Breast epithelium (tissue), 4 donors: ENCODE data around the gene RPL18A. TPM values are rescaled to one million over a fixed set of nuclear protein-coding genes. Genes with fewer than 3 reads are reported as not detected.
A peak's percentile ranks its signal among the peaks of the same experiment; 100 is the strongest.

ENCODE experiments used
- DNase-seq, 2 donors: peaks; one replicate each; pipeline ENCODE4 v3.0.0-alpha.2; 2019; ENCODE audit warnings: low spot score in 2 of 2
- H3K27ac ChIP-seq, 2 donors: fragments of 200-600 bp; sonication (generic) in 1 of 2; one replicate each; pipeline ENCODE4 v1.5.1; 2016 to 2019; ENCODE audit warnings: mild to moderate bottlenecking in 1 of 2
- H3K27me3 ChIP-seq, 2 donors: fragments of 200-600 bp; sonication (generic) in 1 of 2; one replicate each; pipeline versions ENCODE4 v1.5.1 to v1.6.0; 2017 to 2019; ENCODE audit warnings: control low read depth in 1 of 2, mild to moderate bottlenecking in 1 of 2
- H3K36me3 ChIP-seq: fragments of 200-600 bp; one replicate; pipeline ENCODE4 v1.5.1; 2019
- H3K4me1 ChIP-seq, 2 donors: fragments of 200-600 bp; sonication (generic); one replicate each; pipeline ENCODE4 v1.5.1; 2016 to 2019; ENCODE audit warnings: control low read depth in 1 of 2
- H3K4me3 ChIP-seq, 3 donors: fragments of 200-600 bp; sonication (generic); 1 replicate in 2 of 3; 2 replicates in 1 of 3; pipeline ENCODE4 v1.5.1; 2016 to 2019; ENCODE audit warnings: mild to moderate bottlenecking in 3 of 3, moderate library complexity in 2 of 3
- H3K9me3 ChIP-seq, 2 donors: fragments of 200-600 bp; sonication (generic) in 1 of 2; one replicate each; pipeline ENCODE4 v1.5.1; 2016 to 2019; ENCODE audit warnings: control low read depth in 1 of 2
- POLR2A ChIP-seq: fragments of 450-650 bp; IDR thresholded peaks from one replicate; pipeline ENCODE4 v1.6.1; 2016; ENCODE audit warnings: antibody characterized with exemption, mild to moderate bottlenecking, moderate library complexity
- POLR2AphosphoS5 ChIP-seq, 3 donors: sonication (generic); formaldehyde crosslinking; IDR thresholded peaks; one replicate each; pipeline ENCODE4 v1.6.1; 2017; ENCODE audit warnings: antibody characterized with exemption in 3 of 3
- intact Hi-C: fragments of 100-400 bp; cut with DNase I; formaldehyde crosslinking; loops from one replicate; pipeline ENCODE4 v1.15.1; 2023; ENCODE audit warnings: low total_unique reads
- total RNA-seq, 3 donors: library from RNA; depleted of rRNA; stranded (reverse); fragments of >200 nt; gene quantifications; one replicate each; pipeline ENCODE4 v1.1.0, GENCODE V29; 2016
- TF ChIP-seq, protein P1 (sequence below), 3 donors: fragments of 450-650 bp; IDR thresholded peaks; one replicate each; pipeline ENCODE4 v1.5.1; 2016 to 2017; ENCODE audit warnings: antibody characterized with exemption in 3 of 3, mild to moderate bottlenecking in 3 of 3, moderate library complexity in 3 of 3

The RPL18A gene
- 1,000 to 10,000 TPM; 1,333 to 1,973 (median 1,587) TPM for total RNA-seq

DNA sequence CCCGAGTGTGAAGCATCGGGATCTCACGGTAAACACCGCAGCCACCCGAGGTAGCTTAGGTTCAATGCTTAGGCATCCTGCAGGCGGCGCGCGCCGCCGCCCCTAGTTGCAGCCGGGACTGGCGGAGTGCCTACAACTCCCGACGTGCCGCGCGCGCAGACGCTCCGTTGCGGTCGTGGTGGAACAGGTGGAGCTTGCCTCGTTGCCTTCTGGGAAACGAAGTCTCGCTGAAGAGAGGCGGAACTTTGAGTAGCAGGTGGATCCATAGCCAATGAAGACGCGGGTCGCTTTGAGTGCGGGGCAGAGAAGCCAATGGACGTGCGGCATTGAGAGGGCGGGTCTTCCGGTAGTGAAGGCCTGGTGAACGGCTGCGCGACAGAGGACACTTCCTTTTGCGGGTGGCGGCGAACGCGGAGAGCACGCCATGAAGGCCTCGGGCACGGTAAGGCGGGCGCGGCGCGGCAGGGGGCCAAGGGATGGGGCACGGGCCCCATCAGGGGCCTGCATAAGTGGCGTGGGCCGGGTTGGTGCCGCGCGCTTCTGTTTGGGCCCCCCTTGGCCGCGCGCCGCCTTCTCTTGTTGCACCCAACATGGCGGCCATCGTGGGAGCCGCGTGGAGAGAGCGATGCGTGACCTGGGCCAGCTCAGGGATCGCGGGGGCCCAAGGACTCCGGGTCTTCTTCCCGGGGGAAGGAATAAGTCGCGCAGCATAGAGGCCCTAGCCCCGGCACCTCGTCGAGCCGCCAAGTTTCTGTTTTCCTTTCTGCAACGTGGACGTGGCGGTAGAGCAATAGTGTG lies at the start of gene RPL18A:
RPL18A (plus strand) TSS at position 378 of the 798 bp plus-strand sequence; CDS start at position 425, 47 bp downstream.
- no peaks in the 10 kb centered on the region for H3K27me3 ChIP-seq
- H3K36me3 ChIP-seq: peaks cover 4% of the 10 kb centered on the region
- H3K9me3 ChIP-seq: no peaks in the 10 kb centered on the region
- intact Hi-C loops: no loop called here
- TF ChIP-seq POLR2AphosphoS5 (IDR thresholded peaks at IDR 0.05) (peak; percentile 93 to 98 (median 98)), POLR2A (peak; percentile 84)
- TF ChIP-seq, protein P1, sequence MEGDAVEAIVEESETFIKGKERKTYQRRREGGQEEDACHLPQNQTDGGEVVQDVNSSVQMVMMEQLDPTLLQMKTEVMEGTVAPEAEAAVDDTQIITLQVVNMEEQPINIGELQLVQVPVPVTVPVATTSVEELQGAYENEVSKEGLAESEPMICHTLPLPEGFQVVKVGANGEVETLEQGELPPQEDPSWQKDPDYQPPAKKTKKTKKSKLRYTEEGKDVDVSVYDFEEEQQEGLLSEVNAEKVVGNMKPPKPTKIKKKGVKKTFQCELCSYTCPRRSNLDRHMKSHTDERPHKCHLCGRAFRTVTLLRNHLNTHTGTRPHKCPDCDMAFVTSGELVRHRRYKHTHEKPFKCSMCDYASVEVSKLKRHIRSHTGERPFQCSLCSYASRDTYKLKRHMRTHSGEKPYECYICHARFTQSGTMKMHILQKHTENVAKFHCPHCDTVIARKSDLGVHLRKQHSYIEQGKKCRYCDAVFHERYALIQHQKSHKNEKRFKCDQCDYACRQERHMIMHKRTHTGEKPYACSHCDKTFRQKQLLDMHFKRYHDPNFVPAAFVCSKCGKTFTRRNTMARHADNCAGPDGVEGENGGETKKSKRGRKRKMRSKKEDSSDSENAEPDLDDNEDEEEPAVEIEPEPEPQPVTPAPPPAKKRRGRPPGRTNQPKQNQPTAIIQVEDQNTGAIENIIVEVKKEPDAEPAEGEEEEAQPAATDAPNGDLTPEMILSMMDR (IDR thresholded peaks at IDR 0.05): peak; percentile 45 to 87 (median 70)
- peaks cover 5 to 10% of the 10 kb centered on the region in 2 donors for H3K4me1 ChIP-seq
- peak; percentile 98 to 100 for DNase-seq
- peak within 1 kb of the TSS; percentile 89 to 91 for H3K27ac ChIP-seq
- H3K4me3 ChIP-seq: peak within 1 kb of the TSS; percentile 85 to 91 (median 87)

DNA sequence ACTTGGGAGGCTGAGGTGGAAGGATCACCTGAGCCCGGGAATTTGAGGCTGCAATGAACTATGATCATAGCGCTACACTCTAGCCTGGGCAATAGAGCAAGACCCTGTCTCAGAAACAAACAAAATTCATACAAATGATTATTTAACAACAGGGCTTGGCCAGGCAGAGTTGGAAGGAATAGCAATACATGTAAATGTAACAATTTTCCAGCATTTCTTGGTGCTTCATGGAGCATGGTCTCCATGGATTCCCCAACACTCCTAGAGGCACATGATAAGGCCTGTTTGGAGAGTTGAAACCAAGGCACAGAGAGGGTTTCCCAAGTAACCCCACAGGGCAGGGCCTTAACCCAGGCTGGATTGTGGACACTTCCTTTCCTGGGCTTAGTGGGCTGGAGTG lies 48.6 kb upstream of the RPL18A start:
- Histone ChIP-seq H3K4me3 (no peak overlapping the region), H3K4me1 (no peaks in the 10 kb centered on the region), H3K9me3 (no peaks in the 10 kb centered on the region), H3K27me3 (no peaks in the 10 kb centered on the region), H3K36me3 (no peaks in the 10 kb centered on the region), H3K27ac (no peak overlapping the region)
- TF ChIP-seq POLR2A (no peak), POLR2AphosphoS5 (IDR thresholded peaks at IDR 0.05) (no peak)
- TF ChIP-seq, protein P1 (IDR thresholded peaks at IDR 0.05): no peak
- no peak for DNase-seq
- intact Hi-C loops: no loop called here

DNA sequence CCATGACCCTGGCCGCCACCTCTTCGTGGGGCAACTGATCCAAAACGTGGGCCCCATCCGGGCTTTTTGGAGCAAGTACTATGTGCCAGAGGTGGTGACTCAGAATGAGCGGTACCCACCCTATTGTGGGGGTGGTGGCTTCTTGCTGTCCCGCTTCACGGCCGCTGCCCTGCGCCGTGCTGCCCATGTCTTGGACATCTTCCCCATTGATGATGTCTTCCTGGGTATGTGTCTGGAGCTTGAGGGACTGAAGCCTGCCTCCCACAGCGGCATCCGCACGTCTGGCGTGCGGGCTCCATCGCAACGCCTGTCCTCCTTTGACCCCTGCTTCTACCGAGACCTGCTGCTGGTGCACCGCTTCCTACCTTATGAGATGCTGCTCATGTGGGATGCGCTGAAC lies 48.0 kb upstream of the RPL18A start:
- H3K36me3 ChIP-seq: no peaks in the 10 kb centered on the region
- H3K27me3 ChIP-seq: no peaks in the 10 kb centered on the region
- no peaks in the 10 kb centered on the region for H3K9me3 ChIP-seq
- intact Hi-C loops: no loop called here
- no peak for TF ChIP-seq POLR2AphosphoS5 (IDR thresholded peaks at IDR 0.05)
- no peak for TF ChIP-seq POLR2A
- TF ChIP-seq, protein P1 (IDR thresholded peaks at IDR 0.05): no peak
- no peaks in the 10 kb centered on the region for H3K4me1 ChIP-seq
- no peak overlapping the region for H3K4me3 ChIP-seq
- DNase-seq: no peak
- no peak overlapping the region for H3K27ac ChIP-seq

DNA sequence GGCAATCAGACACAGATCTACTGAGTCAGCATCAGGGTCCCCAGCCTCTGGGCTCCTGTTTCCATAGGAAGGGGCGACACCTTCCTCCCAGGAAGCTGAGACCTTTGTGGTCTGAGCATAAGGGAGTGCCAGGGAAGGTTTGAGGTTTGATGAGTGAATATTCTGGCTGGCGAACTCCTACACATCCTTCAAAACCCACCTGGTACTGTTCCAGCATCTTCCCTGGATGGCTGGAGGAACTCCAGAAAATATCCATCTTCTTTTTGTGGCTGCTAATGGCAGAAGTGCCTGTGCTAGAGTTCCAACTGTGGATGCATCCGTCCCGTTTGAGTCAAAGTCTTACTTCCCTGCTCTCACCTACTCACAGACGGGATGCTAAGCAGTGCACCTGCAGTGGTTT lies 47.6 kb upstream of the RPL18A start:
- intact Hi-C loops: no loop called here
- Histone ChIP-seq H3K27ac (no peak overlapping the region), H3K36me3 (no peaks in the 10 kb centered on the region), H3K4me3 (no peak overlapping the region), H3K27me3 (no peaks in the 10 kb centered on the region), H3K9me3 (no peaks in the 10 kb centered on the region), H3K4me1 (no peaks in the 10 kb centered on the region)
- TF ChIP-seq POLR2A (no peak), POLR2AphosphoS5 (IDR thresholded peaks at IDR 0.05) (no peak)
- no peak for DNase-seq

DNA sequence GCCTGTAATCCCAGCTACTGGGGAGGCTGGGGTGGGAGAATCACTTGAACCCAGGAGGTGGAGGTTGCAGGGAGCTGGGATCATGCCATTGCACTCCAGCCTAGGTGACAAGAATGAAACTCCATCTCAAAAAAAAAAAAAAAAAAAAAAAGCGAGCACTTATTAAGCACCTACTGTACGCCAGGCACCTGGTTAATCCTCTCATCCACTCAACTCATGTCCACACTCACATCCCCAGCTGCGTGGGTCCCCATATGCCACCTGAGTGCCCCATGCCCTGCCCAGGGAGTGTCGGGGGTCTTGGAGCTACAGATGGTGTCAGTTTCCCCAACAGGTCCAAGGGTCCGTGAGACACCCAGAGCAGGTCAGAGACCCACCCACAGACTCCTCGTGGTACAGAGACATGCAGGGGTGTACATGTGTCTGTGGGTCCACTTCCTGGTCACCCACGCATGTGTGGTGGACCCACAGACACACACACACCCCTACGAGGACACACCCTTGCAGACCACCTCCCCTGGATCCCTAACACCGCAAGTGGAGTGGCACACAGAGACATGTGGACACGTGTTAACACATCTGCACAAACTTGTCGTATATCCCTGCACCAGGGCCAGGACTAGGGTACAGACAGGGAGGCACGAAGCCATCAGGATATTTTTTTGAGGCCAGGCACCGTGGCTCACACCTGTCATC lies 41.9 kb upstream of the RPL18A start:
- Histone ChIP-seq H3K27me3 (no peaks in the 10 kb centered on the region), H3K9me3 (no peaks in the 10 kb centered on the region), H3K27ac (no peak overlapping the region), H3K4me1 (no peaks in the 10 kb centered on the region), H3K4me3 (no peak overlapping the region), H3K36me3 (no peaks in the 10 kb centered on the region)
- no peak for DNase-seq
- TF ChIP-seq, protein P1 (IDR thresholded peaks at IDR 0.05): no peak
- TF ChIP-seq POLR2A (no peak), POLR2AphosphoS5 (IDR thresholded peaks at IDR 0.05) (no peak)
- intact Hi-C loops: no loop called here
